Ramos (cell line): ENCODE data around the gene ALX3.
"Not testable (repeated sequence)": the region's sequence is repeated elsewhere in the genome, so short reads cannot be mapped to it uniquely, and the experiment has no call there.

Experiments
- in situ Hi-C: fragments of 300-500 bp; cut with MboI; formaldehyde crosslinking; loops from one replicate; pipeline ENCODE4 v1.14.3; 2022; ENCODE audit warnings: low sequenced_read_pairs; ENCODE audit not compliant: unreplicated experiment

ALX3 gene

DNA sequence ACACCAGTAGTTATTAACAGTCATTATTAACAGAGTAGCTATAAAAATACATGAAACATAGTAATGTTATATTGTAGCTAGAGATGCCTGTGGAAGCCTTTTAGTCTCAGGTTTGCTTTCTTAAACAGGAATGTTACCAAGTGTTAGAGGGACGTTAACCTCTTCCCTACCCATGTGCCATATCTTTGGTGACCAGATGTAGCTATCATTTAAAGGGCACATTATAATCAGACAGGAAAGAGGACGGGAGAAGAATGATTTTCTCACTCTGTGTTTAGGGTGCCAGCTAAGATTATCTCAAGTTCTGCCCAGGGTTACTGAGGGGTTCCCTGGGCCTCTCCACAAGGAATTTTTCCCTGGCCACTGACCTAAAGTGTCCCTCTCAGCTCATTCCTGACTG, 20.9 kb upstream of the ALX3 start:
- in situ Hi-C loops = no loop called here

DNA sequence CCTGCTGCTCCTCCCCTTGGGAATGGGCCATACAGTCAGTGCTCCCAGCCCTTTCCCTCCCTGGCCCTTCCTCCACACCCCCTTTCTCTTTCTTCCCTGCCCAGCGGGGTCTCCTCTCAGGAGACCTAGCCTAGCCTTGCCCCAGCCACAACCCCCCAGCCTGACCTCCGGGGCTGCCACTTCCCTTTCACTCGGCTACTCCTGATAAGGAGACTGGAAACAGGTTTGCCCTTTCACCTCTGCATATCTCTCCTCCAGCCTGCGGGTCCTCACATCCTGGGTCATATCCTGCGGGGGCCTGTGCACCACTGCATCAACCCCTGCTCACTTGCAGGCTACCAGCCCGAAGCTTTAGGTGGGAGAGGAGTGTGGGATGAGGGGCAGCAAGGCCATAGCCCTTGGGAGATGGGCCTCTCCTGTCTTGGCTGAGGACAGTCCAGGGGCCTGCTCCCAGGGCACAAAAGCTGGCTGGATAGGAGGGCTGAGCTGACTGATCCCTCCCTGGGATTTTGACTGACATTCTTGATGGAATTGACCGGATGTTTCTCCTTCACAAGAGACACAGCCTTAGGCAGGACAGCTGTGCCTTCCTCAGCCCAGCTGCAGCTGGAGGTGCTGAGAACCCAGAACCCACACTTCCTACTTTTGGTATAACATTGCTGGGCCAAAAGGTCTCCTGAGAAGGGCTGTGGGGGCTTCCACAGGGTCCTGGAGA, 19.2 kb upstream of the ALX3 start:
- in situ Hi-C loops = no loop called here

DNA sequence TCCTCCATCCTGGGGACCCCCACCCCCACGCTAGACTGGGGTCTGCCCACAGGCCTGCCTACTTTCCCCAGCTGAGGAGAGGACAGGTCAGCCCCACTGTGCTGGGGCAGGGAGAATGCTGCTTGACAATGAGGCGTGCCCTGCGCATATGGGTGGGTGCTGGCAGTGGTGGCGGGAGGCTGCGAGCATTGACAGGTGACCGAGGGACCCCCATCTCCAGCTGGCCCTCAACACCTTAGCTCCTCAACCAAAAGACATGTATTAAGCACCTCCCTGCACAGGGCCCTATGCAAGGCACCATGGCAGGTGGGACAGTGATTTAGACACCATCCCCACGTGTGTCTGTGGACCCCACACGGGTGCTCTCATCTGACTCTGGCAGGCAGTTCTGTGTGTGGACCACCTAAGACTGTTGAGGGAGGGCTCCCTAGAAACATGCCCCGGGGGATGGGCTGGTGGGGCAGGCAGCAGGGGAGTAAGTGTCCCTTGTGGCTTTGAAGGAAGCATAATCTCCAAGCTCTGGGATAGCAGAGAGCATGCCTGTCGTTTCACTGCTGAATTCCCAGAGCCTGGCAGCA, 18.4 kb upstream of the ALX3 start:
- in situ Hi-C loops = no loop called here

DNA sequence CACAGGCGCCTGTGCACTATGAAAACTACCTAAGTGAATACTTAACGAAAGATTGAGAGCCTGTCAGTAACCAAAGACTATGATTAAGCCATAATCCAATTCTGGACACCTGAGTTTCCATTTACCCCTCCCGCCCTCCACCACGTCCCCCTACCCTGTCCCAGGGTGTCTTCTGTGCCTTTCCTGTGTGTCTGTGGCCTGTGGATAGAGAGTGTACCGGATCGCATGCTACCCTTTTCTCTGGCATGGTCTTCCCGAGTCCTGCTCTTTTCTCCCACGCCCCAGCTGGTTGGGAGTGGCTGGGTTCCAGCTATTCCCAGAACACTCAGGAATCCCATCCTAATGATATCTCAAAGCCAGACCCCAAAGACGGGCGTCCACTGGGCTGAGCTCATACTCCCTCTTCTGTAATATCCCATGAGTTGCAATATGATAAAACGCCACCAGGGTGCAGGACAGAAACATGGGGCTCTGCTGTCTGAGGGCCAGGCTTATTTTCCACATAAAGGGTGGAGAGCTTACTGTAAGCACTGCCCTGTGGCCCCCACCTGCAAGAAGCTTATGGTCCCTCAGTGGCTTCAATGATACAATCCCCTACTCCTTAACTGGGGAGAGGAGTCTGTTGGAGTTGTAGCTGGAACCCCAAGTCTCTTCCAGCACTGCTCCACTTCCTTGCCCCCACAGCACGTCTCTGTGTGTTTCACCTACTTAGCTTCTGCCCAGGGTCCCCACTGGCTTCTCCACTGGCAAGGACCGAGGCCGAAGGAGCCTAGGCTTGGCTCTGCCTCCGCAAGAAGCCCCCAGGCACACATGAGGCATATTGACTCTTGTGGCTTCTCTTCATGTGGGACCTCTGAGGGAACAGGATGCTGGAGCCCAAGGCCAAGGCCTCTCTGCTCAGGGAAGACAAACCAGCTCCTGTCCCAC, 17.6 kb upstream of the ALX3 start:
- in situ Hi-C loops = no loop called here

DNA sequence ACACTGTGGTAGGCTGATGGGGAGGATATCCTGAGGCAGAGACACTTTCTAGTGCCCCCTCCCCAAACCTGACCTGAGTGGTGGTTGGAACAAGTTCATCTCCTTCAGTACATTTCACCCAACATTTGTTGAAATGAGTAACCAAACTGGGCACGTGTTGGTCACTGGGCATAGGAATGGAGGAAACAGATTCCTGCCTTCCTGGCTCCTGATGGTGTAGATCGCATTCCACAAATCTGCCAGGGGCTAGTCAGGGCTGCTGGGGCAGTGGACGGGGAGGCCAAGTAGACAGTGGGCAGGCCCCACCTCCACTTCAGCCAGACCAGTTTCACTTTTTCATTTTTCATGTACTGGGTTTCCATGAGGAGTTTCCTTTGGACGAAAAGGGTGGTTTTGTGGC, 16.5 kb upstream of the ALX3 start:
- in situ Hi-C loops = no loop called here

DNA sequence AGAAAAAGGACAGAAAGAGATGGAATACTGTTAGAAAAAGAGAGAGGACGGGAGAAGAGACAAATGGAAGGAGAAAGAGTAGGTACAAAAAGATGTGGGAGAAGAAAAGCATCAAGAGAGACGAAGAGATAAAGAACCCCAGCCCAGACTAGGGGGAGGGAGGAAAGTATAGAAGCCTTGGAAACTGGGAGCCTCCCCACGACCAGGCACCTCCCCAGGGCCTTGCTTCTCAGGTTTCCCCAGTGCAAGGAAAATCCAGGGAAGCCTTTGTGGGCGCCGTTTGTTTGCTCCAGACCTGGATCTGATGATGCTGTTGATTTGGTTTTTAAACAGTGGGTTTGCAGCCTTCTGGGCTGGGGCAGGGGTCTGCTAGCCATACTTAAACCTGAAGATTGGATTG, 15.2 kb upstream of the ALX3 start:
- in situ Hi-C loops = no loop called here

DNA sequence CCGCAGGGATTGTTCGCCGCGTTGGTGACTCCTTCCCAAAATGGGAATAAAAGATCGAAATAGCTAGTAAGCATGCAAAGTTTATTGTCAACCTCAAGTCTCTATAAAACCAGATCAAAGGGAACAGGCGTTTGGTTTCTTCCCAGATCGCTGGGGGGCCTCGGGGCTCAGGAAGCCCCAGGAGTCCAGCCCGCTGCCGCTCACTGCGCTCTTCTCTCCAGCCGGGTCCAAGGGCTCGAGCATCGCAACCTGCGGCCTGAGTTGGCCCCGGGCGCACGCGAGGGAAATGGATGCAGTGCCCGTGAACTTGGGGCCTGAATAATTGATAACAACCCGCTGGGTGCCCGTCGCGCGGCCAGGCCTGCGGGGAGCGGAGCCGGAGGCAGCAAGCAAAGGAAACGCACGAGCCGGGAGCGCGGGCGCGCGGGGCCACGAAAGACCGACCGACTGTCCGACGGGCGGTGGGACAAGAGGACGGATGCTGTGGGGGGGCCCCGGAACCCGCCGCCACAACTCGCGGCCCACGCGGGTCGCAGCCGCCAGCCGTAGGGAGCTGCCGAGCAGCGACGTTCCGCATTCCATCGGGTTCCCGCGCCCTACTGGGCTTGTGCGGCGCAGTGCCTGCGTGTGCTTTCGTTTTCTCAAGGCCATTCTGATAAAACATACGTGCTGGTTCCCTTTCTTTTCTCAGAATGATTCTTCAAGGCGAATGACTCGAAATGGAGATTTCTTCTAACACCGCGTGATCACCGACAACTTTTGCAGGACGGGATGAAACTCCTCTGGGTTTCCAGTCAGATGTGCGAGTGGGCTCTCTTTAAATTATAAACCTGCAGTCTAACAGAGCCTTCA, 14.0 kb upstream of the ALX3 start:
- in situ Hi-C loops = no loop called here

DNA sequence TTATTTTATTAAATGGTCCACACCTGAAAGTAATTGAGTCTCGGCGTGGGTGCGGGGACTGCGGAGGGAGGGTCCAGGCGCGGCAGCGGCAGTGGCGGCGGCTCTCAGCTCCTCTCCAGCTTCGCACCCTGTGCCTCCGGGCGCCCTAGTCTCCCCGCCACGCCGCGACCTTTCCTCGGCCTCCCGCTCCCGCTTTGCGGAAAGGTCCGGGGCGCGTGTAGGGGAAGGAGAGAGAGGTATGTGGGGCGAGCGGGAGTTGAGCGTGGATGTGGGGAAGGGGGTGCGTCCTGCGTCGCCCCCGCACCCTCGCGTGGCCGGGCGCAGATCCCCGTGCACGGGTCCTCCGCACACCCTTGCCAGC, 13.4 kb upstream of the ALX3 start:
- in situ Hi-C loops = no loop called here

DNA sequence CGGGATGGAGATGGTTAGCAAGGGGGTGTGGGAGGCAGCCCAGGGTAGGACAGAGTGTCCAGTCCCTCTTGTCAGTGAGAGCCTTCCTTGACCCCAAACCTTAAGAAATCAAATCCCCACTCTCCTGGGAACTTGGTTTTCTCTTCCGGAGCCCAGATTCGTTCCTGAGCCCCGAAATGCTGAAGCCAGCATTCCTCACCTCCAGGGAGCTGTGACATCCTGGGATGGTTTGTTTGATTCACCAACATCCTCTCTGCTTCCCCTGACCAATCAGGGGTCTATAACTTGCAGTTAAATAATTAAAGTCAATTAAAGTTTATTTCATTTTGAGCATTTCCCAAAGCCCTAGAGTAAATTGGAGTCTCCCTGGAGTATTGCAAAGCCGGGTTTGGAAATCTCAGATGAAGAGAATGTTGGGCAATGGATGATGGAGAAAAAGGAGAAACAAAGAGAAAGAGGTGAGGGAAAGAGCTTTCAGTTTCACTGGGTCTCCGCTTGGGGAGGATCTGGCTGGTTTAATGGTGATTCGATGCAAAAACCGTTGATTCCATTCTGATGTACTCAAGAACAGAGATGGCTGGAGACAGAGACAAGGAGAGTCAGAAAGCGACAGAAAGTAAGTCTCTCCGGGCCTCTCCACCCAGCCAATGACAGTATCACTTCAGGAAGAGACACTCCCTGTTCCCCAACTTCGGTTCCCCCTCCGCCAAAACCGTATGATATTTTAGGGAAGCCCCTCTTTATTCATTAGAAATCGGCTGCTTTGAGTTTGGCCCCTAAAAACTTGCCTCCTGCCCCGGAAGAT, 12.8 kb upstream of the ALX3 start:
- in situ Hi-C loops = no loop called here

DNA sequence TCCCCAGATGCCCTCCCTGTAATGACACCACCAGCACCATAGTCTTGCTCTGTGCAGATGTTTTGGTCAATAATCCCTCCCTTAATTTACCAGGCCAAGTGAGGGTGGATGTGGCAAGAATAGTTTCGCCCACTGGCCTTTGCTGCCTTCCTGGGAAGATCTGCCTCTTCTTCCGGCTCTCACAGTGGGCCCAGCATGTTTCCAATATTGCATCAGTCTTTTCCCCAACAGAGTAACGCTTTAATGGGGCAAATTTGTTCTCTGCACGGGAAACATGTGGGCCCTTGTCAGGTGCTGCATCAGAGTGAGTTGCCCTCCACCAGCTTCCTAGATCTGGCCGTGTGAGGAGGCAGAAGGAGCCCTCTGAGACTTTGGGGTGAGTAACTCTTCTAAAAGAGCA, 12.0 kb upstream of the ALX3 start:
- in situ Hi-C loops = no loop called here

DNA sequence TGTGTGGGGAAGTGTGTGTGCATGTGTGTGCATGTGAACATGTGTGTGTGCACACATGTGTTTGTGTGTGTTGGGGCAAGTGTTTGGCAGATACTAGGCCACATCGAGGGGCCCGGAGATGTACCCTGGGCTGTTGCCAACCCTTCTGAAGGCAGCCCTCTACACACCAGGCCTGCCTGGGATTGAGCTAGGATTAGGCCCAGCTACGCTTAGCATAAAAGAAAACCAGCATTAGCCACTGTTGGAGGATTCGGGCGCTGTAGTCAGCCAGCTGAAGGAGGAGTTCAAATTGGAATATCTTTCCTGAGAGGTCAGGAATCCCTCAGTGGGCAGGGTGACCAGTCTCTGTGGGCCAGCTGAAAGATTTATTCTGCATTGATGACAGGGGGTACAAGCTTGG, 10.6 kb upstream of the ALX3 start:
- in situ Hi-C loops = no loop called here

DNA sequence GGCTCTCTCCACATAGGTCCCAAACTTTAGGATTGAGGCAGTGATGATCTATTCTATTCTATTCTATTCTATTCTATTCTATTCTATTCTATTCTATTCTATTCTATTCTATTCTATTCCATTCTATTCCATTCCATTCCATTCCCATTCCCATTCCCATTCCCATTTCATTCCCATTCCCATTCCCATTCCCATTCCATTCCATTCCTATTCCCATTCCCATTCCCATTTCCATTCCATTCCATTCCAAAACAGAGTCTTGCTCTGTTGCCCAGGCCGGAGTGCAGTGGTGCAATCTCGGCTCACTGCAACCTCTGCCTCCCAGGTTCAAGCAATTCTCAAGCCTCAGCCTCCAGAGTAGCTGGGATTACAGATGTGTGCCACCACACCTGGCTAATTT, 9.5 kb upstream of the ALX3 start:
- in situ Hi-C loops = not testable (repeated sequence)

DNA sequence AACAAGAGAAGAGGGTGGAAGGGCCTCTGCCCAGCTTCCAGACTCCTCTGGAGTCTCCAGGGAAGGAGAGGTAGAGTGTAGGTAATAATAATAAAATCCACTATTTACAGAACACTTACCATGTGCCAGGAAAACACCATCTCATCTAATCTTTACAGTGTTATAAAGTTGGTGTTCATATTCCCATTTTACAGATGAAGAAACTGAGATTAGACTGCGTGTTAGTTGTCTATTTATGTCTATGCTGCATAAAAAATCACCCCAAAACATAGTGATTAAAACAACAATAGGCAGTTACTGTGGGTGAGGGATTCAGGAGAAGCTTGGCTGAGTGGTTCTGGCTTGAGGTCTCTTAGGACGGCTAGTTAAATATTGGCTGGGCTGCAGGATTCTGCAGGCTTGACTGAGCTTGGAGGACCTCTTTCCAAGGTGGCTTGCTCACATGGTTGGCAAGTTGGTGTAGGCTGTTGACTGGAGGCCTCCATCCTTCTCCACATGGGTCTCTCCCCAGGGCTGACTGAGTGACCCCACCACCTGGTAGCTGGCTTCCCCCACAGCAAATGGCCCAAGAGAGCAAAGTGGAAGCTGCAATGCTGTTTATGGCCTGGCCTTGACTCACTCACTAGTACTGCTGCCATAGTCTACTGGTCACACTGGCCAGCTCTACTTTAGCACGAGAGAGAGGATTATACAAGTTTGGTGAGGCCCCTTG, 6.5 kb upstream of the ALX3 start:
- in situ Hi-C loops = no loop called here

DNA sequence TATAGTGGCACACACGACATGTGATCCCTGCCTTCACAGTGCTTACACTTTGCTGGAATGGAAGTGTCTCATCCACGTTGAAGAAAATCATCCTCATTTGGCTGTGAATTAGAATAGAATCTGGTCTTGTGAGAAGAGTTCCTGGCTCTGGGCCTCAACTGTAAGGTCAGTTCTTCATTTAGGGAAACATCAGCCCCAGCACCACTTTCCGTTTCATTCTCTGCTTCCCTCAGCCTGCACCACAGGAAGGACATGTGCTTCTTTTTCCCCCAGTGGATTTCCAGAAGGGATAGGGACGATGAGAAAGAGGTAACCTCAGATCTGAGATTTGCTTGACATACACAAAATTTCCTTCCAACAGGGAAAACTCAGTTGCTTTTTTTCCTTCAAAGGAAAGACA, 3.7 kb upstream of the ALX3 start:
- in situ Hi-C loops = no loop called here

DNA sequence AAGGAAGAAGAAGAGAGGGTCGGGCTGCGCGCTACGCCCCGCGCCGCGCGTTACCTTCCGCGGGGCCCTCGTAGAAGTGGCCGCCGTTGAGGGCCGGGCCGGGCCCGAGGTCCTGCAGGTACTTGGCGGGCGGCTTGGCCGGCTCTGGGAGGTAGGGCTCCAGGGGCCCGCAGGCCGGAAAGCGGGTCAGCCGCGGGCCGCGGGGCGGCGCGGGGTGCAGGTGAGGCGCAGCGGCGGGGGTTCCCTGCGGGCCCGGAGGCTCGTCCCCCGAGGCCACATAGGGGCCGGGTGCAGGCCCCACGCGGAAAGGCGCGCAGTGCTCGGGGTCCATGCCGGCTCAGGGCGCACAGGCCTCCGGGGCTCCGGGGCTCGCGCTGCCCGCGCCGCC, 196 bp downstream of the ALX3 start:
- in situ Hi-C loops = no loop called here

DNA sequence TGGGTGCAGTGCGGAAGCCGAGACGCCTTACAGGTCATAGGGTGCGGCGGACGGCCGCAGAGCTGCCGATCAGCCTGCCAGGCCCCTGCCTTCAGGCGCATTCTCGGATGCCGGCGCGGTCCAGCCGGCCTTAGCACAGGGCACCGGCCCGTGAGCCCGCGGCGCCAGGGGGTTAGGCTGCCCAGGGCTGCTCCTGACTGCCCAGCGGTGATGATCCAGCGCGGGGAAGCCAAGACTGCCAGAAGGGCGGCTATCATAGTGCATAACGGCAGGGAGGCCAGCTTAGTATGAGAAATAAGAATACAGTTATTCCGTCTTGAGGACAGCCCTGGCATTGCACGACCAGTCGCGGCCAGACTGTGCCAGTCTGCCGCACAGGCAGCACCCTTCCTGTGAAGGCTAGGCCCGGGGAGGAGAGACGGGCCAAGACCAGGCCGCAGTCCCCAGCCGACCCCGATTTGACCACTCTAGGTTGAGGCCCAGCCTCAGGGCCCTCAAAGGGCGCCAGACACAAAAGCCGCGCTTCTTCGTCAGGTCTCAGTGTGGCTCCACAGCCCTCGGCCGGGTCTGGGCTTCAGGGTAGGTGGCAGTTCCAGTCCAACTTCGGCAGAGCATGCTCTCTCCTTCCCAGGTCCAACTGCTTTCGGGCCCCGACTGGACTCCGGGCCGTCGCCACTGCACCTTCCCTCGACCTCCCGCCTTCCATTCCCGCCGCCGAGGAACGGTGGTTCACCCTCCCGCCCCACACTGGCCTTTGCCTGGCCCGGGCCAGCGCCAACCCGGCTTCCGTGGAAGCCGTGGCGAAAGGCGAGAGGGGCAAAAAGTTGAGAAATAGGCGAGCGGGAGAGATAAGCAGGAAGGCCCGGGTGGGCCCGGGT, 829 bp downstream of the ALX3 start:
- in situ Hi-C loops = no loop called here

DNA sequence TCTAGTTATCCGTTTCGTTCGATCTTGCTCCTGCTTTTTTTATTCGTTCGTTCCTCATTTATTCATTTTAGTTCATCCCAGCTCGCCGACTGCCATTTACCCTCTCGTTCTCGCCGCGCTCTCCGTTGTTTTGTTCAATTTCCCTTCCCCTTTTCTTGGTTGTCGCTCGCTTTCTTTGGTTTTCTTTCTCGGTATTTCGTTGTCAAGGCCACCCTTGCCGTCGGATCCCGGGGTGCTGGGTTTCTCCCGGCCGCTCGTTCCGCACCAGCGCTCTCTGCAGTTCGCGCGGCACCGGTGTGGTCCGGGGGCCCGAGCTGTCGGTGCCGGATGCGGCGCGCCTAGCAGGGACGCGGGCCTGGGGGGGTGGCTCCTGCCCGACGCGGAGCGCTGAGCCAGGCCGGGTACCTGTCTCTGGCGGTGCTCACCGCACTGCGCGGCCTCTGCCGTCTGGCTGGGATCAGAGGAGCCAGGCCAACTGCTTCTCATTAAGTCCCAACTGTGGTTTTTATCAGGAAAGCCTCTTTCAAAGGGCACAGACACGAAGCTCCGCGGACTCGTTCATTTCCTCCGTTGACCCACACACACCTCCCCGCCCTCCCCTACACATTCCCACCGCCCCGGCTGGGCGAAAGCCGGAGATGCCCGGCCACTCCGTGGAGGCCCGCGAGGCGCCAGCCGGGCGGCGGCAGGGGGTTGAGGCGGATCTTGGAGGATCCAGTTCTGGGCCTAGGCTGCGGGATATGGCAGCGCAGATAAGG, 1.6 kb downstream of the ALX3 start:
- in situ Hi-C loops = no loop called here
